ENCODE results near the gene CEACAM8.

DNA sequence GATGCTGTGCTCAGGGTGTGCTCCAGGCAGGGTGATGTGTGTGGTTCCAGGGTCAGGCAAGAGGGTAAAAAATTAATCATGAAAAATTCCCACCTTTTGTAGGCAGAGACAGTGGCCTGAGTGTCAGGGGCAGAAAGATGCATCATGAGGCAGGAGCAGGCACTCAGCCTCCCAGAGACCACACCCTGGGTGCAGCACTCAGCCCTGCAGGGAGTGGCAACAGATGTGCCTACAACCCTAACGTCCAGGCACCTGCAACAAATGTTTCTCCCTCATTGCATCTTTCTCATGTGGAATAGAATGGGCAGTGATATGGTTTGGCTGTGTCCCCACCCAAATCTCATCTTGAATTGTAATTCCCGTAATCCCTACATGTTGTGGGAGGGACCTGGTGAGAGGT is 46.8 kb downstream of the CEACAM8 start:
- no peak for TF ChIP-seq POLR2A (IDR thresholded peaks at IDR 0.05)
- TF ChIP-seq, protein P1, sequence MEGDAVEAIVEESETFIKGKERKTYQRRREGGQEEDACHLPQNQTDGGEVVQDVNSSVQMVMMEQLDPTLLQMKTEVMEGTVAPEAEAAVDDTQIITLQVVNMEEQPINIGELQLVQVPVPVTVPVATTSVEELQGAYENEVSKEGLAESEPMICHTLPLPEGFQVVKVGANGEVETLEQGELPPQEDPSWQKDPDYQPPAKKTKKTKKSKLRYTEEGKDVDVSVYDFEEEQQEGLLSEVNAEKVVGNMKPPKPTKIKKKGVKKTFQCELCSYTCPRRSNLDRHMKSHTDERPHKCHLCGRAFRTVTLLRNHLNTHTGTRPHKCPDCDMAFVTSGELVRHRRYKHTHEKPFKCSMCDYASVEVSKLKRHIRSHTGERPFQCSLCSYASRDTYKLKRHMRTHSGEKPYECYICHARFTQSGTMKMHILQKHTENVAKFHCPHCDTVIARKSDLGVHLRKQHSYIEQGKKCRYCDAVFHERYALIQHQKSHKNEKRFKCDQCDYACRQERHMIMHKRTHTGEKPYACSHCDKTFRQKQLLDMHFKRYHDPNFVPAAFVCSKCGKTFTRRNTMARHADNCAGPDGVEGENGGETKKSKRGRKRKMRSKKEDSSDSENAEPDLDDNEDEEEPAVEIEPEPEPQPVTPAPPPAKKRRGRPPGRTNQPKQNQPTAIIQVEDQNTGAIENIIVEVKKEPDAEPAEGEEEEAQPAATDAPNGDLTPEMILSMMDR (IDR thresholded peaks at IDR 0.05 in 4 of 5, conservative IDR thresholded peaks at IDR 0.05 in 1 of 5): no peak
